Smooth muscle cell (in vitro differentiated cells): ENCODE measurements around the gene CRIP2. TPM values are rescaled to one million over a fixed set of nuclear protein-coding genes. Genes with fewer than 3 reads are reported as not detected.

Experiments
- DNase-seq: peaks from one replicate; lab custom pipeline; 2025; ENCODE audit not compliant: unreplicated experiment; lab: John Stamatoyannopoulos, UW
- H2AFZ ChIP-seq: fragments of 200-600 bp; sonication (generic); 2 replicates; pipeline ENCODE4 v1.6.0; 2016; ENCODE audit warnings: antibody characterized with exemption, low read depth, mild to moderate bottlenecking
- H3F3A ChIP-seq: fragments of 200-600 bp; sonication (generic); 2 replicates; pipeline ENCODE4 v1.6.0; 2017; ENCODE audit warnings: antibody characterized with exemption, low read depth
- H3K27ac ChIP-seq: fragments of 200-600 bp; sonication (generic); 2 replicates; pipeline ENCODE4 v1.5.1; 2016; ENCODE audit warnings: low read depth, mild to moderate bottlenecking
- H3K27me3 ChIP-seq: fragments of 200-600 bp; sonication (generic); 2 replicates; pipeline ENCODE4 v1.6.1; 2016; ENCODE audit warnings: low read depth, mild to moderate bottlenecking
- H3K36me3 ChIP-seq: fragments of 200-600 bp; sonication (generic); 2 replicates; pipeline ENCODE4 v1.5.1; 2016; ENCODE audit warnings: low read depth
- H3K4me1 ChIP-seq: fragments of 200-600 bp; sonication (generic); 2 replicates; pipeline ENCODE4 v1.5.1; 2016; ENCODE audit warnings: low read depth
- H3K4me2 ChIP-seq: fragments of 200-600 bp; sonication (generic); 2 replicates; pipeline ENCODE4 v1.6.0; 2016; ENCODE audit warnings: mild to moderate bottlenecking
- H3K4me3 ChIP-seq: fragments of 200-600 bp; sonication (generic); 2 replicates; pipeline ENCODE4 v1.5.1; 2016; ENCODE audit warnings: mild to moderate bottlenecking
- H3K79me2 ChIP-seq: fragments of 200-600 bp; sonication (generic); 2 replicates; pipeline ENCODE4 v1.6.0; 2016; ENCODE audit warnings: low read depth, mild to moderate bottlenecking
- H3K9ac ChIP-seq: fragments of 200-600 bp; sonication (generic); 2 replicates; pipeline ENCODE4 v1.6.0; 2016; ENCODE audit warnings: low read depth
- H3K9me3 ChIP-seq: fragments of 200-600 bp; sonication (generic); replicated peaks from 2 replicates; pipeline ENCODE4 v1.5.1; 2016; ENCODE audit warnings: low read depth
- H4K20me1 ChIP-seq: fragments of 200-600 bp; sonication (generic); 2 replicates; pipeline ENCODE4 v1.6.0; 2016; ENCODE audit warnings: low read depth
- WGBS: methylation state at CpG from one replicate; pipeline ENCODE4 v1.1.7; 2016; ENCODE audit warnings: low lambda C conversion rate; 5-methylcytosine and 5-hydroxymethylcytosine counted together
- polyA plus RNA-seq: library from polyadenylated mRNA; unstranded; fragments of >200 nt; fragmentation: Nextera tagmentation; extraction: Ambion mirVana; gene quantifications from 2 replicates; pipeline ENCODE4 v1.2.1, GENCODE V29; 2016
- total RNA-seq: library from RNA; depleted of rRNA; stranded (reverse); fragments of >200 nt; gene quantifications from 2 replicates; pipeline ENCODE4 v1.2.3, GENCODE V29; 2014
- TF ChIP-seq, protein P1 (sequence below): fragments of 200-600 bp; sonication (generic); IDR thresholded peaks from 2 replicates; pipeline ENCODE4 v1.5.1; 2017; ENCODE audit warnings: borderline replicate concordance, mild to moderate bottlenecking, antibody characterized with exemption; ENCODE audit not compliant: insufficient read depth, poor library complexity, severe bottlenecking

The CRIP2 gene
- total and polyA plus RNA-seq, 2 experiments from 2014 or later, result 14.1 to 38.1 TPM

DNA sequence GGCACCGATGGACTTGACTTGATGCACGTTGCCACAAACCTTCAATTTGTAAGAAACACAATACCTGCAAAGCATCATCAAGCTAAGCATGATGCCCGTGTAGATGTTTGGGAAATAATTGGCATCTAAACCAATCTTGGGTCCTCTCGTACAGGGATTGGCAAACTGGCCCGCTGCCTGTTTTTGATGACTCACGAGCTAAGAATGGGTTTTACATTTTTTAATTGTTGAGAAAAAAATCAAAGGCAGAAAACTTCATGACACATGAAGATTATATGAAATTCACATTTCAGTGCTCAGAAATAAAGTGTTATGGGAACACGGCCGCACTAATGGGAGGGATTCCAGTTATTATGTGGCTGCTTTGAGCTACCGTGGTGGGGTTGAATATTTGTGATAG lies 44.1 kb upstream of the CRIP2 start:
- Histone ChIP-seq H3K36me3 (no peaks in the 10 kb centered on the region), H3K9me3 (no peaks in the 10 kb centered on the region), H2AFZ (no peak overlapping the region), H3K4me2 (no peak overlapping the region), H3K4me3 (no peak overlapping the region), H3K9ac (no peak overlapping the region), H3K4me1 (no peaks in the 10 kb centered on the region), H3K27ac (no peak overlapping the region), H4K20me1 (peaks cover 84% of the 10 kb centered on the region), H3F3A (no peaks in the 10 kb centered on the region), H3K79me2 (peaks cover 89% of the 10 kb centered on the region), H3K27me3 (no peaks in the 10 kb centered on the region)
- no peak for DNase-seq
- TF ChIP-seq, protein P1, sequence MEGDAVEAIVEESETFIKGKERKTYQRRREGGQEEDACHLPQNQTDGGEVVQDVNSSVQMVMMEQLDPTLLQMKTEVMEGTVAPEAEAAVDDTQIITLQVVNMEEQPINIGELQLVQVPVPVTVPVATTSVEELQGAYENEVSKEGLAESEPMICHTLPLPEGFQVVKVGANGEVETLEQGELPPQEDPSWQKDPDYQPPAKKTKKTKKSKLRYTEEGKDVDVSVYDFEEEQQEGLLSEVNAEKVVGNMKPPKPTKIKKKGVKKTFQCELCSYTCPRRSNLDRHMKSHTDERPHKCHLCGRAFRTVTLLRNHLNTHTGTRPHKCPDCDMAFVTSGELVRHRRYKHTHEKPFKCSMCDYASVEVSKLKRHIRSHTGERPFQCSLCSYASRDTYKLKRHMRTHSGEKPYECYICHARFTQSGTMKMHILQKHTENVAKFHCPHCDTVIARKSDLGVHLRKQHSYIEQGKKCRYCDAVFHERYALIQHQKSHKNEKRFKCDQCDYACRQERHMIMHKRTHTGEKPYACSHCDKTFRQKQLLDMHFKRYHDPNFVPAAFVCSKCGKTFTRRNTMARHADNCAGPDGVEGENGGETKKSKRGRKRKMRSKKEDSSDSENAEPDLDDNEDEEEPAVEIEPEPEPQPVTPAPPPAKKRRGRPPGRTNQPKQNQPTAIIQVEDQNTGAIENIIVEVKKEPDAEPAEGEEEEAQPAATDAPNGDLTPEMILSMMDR, result no peak
- WGBS, result 84% methylated on average over 9 of the region's 9 CpGs

GRCh38 chr14:105431256-105431655 lies 43.4 kb upstream of the CRIP2 start:
- peaks cover 91% of the 10 kb centered on the region for H3K79me2 ChIP-seq
- H3K27me3 ChIP-seq, result no peaks in the 10 kb centered on the region
- H2AFZ ChIP-seq, result no peak overlapping the region
- H3K9ac ChIP-seq, result no peak overlapping the region
- no peak overlapping the region for H3K4me3 ChIP-seq
- H3K9me3 ChIP-seq, result no peaks in the 10 kb centered on the region
- H3K36me3 ChIP-seq, result no peaks in the 10 kb centered on the region
- no peak for DNase-seq
- TF ChIP-seq, protein P1, result no peak
- H3K27ac ChIP-seq, result no peak overlapping the region
- 100% methylated on average over 1 of the region's 1 CpG for WGBS
- H4K20me1 ChIP-seq, result peaks cover 86% of the 10 kb centered on the region
- no peak overlapping the region for H3K4me2 ChIP-seq
- no peaks in the 10 kb centered on the region for H3K4me1 ChIP-seq
- H3F3A ChIP-seq, result no peaks in the 10 kb centered on the region

- Histone ChIP-seq H3F3A (no peaks in the 10 kb centered on the region), H3K9me3 (no peaks in the 10 kb centered on the region), H3K4me1 (no peaks in the 10 kb centered on the region), H3K27me3 (no peaks in the 10 kb centered on the region), H3K27ac (no peak overlapping the region), H3K36me3 (no peaks in the 10 kb centered on the region), H2AFZ (no peak overlapping the region), H3K4me2 (no peak overlapping the region), H4K20me1 (peaks cover 91% of the 10 kb centered on the region), H3K79me2 (peaks cover 93% of the 10 kb centered on the region), H3K9ac (no peak overlapping the region), H3K4me3 (no peak overlapping the region)
- no peak for DNase-seq
- WGBS, result 95% methylated on average over 12 of the region's 12 CpGs
- TF ChIP-seq, protein P1, result no peak
Measured at GRCh38 chr14:105432657-105433056, 42.0 kb upstream of the CRIP2 start.

DNA sequence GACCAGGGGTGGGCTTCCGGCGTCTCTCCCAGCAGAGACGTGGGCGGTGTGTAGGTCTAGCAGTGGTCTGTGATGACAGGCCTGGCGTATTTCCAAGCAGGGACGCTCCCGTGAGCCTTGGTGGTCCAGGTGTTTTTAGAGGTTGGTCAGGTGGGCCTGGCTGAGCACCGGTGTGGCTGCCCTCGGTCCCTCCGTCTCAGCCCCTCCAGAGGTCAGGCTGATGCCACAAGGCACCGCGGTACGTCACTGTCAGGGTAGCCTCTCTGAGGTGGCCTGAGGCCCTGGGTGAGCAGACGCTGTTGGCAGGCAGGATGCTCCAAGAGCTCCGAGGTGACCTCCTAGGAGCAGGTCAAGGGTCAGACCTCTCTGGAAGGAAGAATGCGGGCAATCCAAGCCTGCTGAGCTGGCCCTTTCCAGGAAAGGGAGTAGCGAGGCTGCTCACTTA lies 41.4 kb upstream of the CRIP2 start:
- TF ChIP-seq, protein P1, result no peak
- H3K27ac ChIP-seq, result no peak overlapping the region
- peaks cover 94% of the 10 kb centered on the region for H3K79me2 ChIP-seq
- H3K9ac ChIP-seq, result no peak overlapping the region
- H3K4me1 ChIP-seq, result no peaks in the 10 kb centered on the region
- WGBS, result 94% methylated on average over 17 of the region's 17 CpGs
- H3K4me3 ChIP-seq, result no peak overlapping the region
- H3K27me3 ChIP-seq, result no peaks in the 10 kb centered on the region
- DNase-seq, result no peak
- H2AFZ ChIP-seq, result no peak overlapping the region
- H3K9me3 ChIP-seq, result no peaks in the 10 kb centered on the region
- H4K20me1 ChIP-seq, result peaks cover 92% of the 10 kb centered on the region
- H3K36me3 ChIP-seq, result no peaks in the 10 kb centered on the region
- no peaks in the 10 kb centered on the region for H3F3A ChIP-seq
- H3K4me2 ChIP-seq, result no peak overlapping the region
